GM12878 (cell line): ENCODE data around the gene MAP3K4. TPM values are rescaled to one million over a fixed set of nuclear protein-coding genes. Genes with fewer than 3 reads are reported as not detected.

Source experiments
- ATAC-seq: fragments of 200-7000 bp; cut with Tn5 transposase; 3 replicates; pipeline ENCODE4 v1.9.1; 2020; ENCODE audit warnings: mild to moderate bottlenecking, moderate library complexity
- BruUV-seq: library from RNA; stranded (reverse); fragments of 400-500 nt; replicated peaks from 2 replicates; lab custom pipeline; 2021; lab: Mats Ljungman, UMichigan
- CTCF ChIA-PET: fragments of 300-600 bp; sonication (Branson Sonifier 250); formaldehyde crosslinking; extraction: SDS; loops from one replicate; lab custom pipeline; 2021; ENCODE audit warnings: inconsistent platforms; lab: Yijun Ruan, JAX
- POLR2A ChIA-PET: fragments of 350-600 bp; formaldehyde crosslinking; extraction: SDS; loops from one replicate; lab custom pipeline; 2021; ENCODE audit warnings: inconsistent platforms; lab: Charles Lee
- RAD21 ChIA-PET: fragments of 300-600 bp; sonication (Branson Sonifier 250); formaldehyde crosslinking; loops from one replicate; lab custom pipeline; 2023; ENCODE audit warnings: antibody characterized with exemption; ENCODE audit not compliant: unreplicated experiment; lab: Charles Lee
- SMC1A ChIA-PET: fragments of 300-600 bp; sonication (Branson Sonifier 250); formaldehyde crosslinking; loops from one replicate; lab custom pipeline; 2023; ENCODE audit not compliant: unreplicated experiment, uncharacterized antibody; lab: Charles Lee
- DNase-seq: peaks from one replicate; pipeline ENCODE4 v3.0.0-alpha.2; 2011; ENCODE audit warnings: low read depth, low spot score
- FAIRE-seq: peaks from 3 replicates; lab custom pipeline; 2011; peaks lifted over from hg19 to GRCh38; lab: Jason Lieb, UNC
- H2AFZ ChIP-seq: 2 replicates; pipeline ENCODE4 v1.6.0; 2011; ENCODE audit warnings: low read depth, low read length, control low read depth; ENCODE audit not compliant: control insufficient read depth
- H3K27ac ChIP-seq: 2 replicates; pipeline ENCODE4 v1.5.1; 2011; ENCODE audit warnings: control low read depth; ENCODE audit not compliant: control insufficient read depth, insufficient read depth
- H3K27me3 ChIP-seq, 2 experiments: replicated peaks in 1 of 2; 2 replicates each; pipeline versions ENCODE4 v1.6.0 to v1.6.1; 2011; ENCODE audit warnings: low read length in 1 of 2; ENCODE audit not compliant: control insufficient read depth in 2 of 2, insufficient read depth in 2 of 2
- H3K36me3 ChIP-seq, 2 experiments: 2 replicates each; pipeline ENCODE4 v1.5.1; 2011; ENCODE audit warnings: low read length in 1 of 2; ENCODE audit not compliant: control insufficient read depth in 2 of 2, insufficient read depth in 2 of 2
- H3K4me1 ChIP-seq: 2 replicates; pipeline ENCODE4 v1.6.1; 2011; ENCODE audit warnings: mild to moderate bottlenecking, low read length, moderate library complexity, mixed read lengths; ENCODE audit not compliant: control insufficient read depth, insufficient read depth
- H3K4me2 ChIP-seq: 2 replicates; pipeline ENCODE4 v1.6.0; 2011; ENCODE audit warnings: control low read depth; ENCODE audit not compliant: control insufficient read depth, insufficient read depth
- H3K4me3 ChIP-seq: fragments of 200-600 bp; sonication (generic); 2 replicates; pipeline ENCODE4 v1.5.1; 2016
- H3K79me2 ChIP-seq: 2 replicates; pipeline ENCODE4 v1.6.0; 2011; ENCODE audit warnings: low read length; ENCODE audit not compliant: control insufficient read depth, insufficient read depth
- H3K9ac ChIP-seq: 2 replicates; pipeline ENCODE4 v1.8.0; 2011; ENCODE audit warnings: low read length, control low read depth, mixed read lengths; ENCODE audit not compliant: control insufficient read depth, insufficient read depth
- H3K9me3 ChIP-seq: replicated peaks from 3 replicates; pipeline ENCODE4 v1.5.1; 2011; ENCODE audit warnings: mild to moderate bottlenecking, low read length; ENCODE audit not compliant: control insufficient read depth, insufficient read depth
- H4K20me1 ChIP-seq: 2 replicates; pipeline ENCODE4 v1.6.0; 2011; ENCODE audit not compliant: control insufficient read depth, insufficient read depth
- CHD2 ChIP-seq: IDR thresholded peaks from 2 replicates; pipeline ENCODE4 v1.6.1; 2011; ENCODE audit warnings: low read depth, low read length, improper control_type of control experiment, borderline replicate concordance
- EED ChIP-seq: sonication (generic); IDR thresholded peaks from 2 replicates; pipeline ENCODE4 v1.6.1; 2016; ENCODE audit warnings: antibody characterized with exemption, low read depth
- HSF1 ChIP-seq: fragments of 150-350 bp; IDR thresholded peaks from 2 replicates; pipeline ENCODE4 v1.6.1; 2014; ENCODE audit warnings: mild to moderate bottlenecking, low read depth, low read length
- MEF2A ChIP-seq: IDR thresholded peaks from 2 replicates; pipeline ENCODE4 v1.6.1; 2011; ENCODE audit warnings: low read depth, mild to moderate bottlenecking, low read length, moderate library complexity; ENCODE audit not compliant: insufficient read depth
- RAD21 ChIP-seq: IDR thresholded peaks from 2 replicates; pipeline ENCODE4 v1.6.1; 2011; ENCODE audit warnings: mild to moderate bottlenecking, low read depth, low read length, moderate library complexity; ENCODE audit not compliant: insufficient read depth
- SMC3 ChIP-seq: IDR thresholded peaks from 2 replicates; pipeline ENCODE4 v1.6.1; 2011; ENCODE audit warnings: low read length, improper control_type of control experiment, borderline replicate concordance
- SRF ChIP-seq, 2 experiments: IDR thresholded peaks; 2 replicates each; pipeline ENCODE4 v1.6.1; 2011; ENCODE audit warnings: low read depth in 2 of 2, low read length in 2 of 2, mild to moderate bottlenecking in 1 of 2, moderate library complexity in 1 of 2
- SUPT20H ChIP-seq: IDR thresholded peaks from 2 replicates; pipeline ENCODE4 v1.6.1; 2011; ENCODE audit warnings: low read depth, mild to moderate bottlenecking, low read length, moderate library complexity, borderline replicate concordance; ENCODE audit not compliant: control insufficient read depth
- WGBS: methylation state at CpG from one replicate; pipeline ENCODE4 v1.1.6; 2016; ENCODE audit warnings: low lambda C conversion rate; ENCODE audit not compliant: insufficient replicate concordance, insufficient coverage; ENCODE audit errors: missing lambda C conversion rate; 5-methylcytosine and 5-hydroxymethylcytosine counted together
- in situ Hi-C: fragments of 300-500 bp; cut with MboI; formaldehyde crosslinking; loops from 9 replicates; pipeline ENCODE4 v1.14.3; 2018; ENCODE audit warnings: mixed read lengths
- intact Hi-C: fragments of 100-400 bp; cut with micrococcal nuclease; formaldehyde crosslinking; loops from one replicate; pipeline ENCODE4 v1.14.2; 2022; ENCODE audit not compliant: unreplicated experiment
- polyA plus RNA-seq, 11 experiments: library from polyadenylated mRNA; depleted of rRNA in 4 of 11; unstranded in 6 of 11; stranded (reverse) in 5 of 11; fragments of >200 nt; fragmentation: Nextera tagmentation in 4 of 11; fragmentation: Illumina TruSeq in 1 of 11; extraction: Ambion mirVana in 4 of 11; extraction: Trizol in 1 of 11; gene quantifications; 1 replicate in 1 of 11; 2 replicates in 10 of 11; pipeline versions ENCODE4 v1.2.1 to v1.2.3, GENCODE V29; 2011 to 2016; ENCODE audit warnings: inconsistent platforms in 2 of 11, missing spikeins in 2 of 11, low read depth in 1 of 11
- total RNA-seq, 4 experiments: library from RNA; depleted of rRNA in 3 of 4; stranded (reverse); fragments of >200 nt in 3 of 4; fragmentation: Illumina TruSeq in 1 of 4; extraction: Trizol in 1 of 4; gene quantifications; 2 replicates each; pipeline versions ENCODE4 v1.2.1 to v1.2.3, GENCODE V29; 2013 to 2021
- TF ChIP-seq, protein P1 (sequence below), 3 experiments: IDR thresholded peaks in 2 of 3; conservative IDR thresholded peaks in 1 of 3; 2 replicates each; pipeline ENCODE4 v1.5.1; 2011; ENCODE audit warnings: low read depth in 3 of 3, low read length in 3 of 3, mild to moderate bottlenecking in 3 of 3, control low read depth in 2 of 3, moderate library complexity in 2 of 3, inconsistent platforms in 1 of 3, mixed read lengths in 1 of 3; ENCODE audit not compliant: control insufficient read depth in 2 of 3, insufficient read depth in 1 of 3; ENCODE audit errors: extremely low read depth in 1 of 3

MAP3K4 gene
- total and polyA plus RNA-seq, 10 of the 15 experiments (the other 5 are each of a cell fraction or from before 2014, with no cell fraction given): 14.0 to 44.5 (median 23.1) TPM

GRCh38 chr6:161152527-161152862 is 160.9 kb downstream of the MAP3K4 start:
- ChIA-PET CTCF (interaction anchor here (1.7 kb wide), 1 partner anchor 218 kb away, joined by 7 read pairs; no protein-coding TSS in a partner anchor), POLR2A (no interaction called here), RAD21 (no interaction called here), SMC1A (no interaction called here)
- Histone ChIP-seq H3K27ac (no peak overlapping the region), H3K4me3 (no peak overlapping the region), H2AFZ (no peak overlapping the region), H3K36me3 (no peaks in the 10 kb centered on the region), H3K4me2 (no peak overlapping the region), H3K4me1 (no peaks in the 10 kb centered on the region), H3K9ac (no peak overlapping the region), H3K9me3 (no peaks in the 10 kb centered on the region; the same call in 2 of the 3 replicates), H4K20me1 (no peaks in the 10 kb centered on the region; the same call in 1 of the 2 replicates), H3K79me2 (no peaks in the 10 kb centered on the region), H3K27me3 (no peaks in the 10 kb centered on the region)
- in situ Hi-C loops: no loop called here
- intact Hi-C loops: loop anchor here (5.0 kb wide), 1 partner anchor 220 kb away; no protein-coding TSS in a partner anchor
- FAIRE-seq: no peak
- ATAC-seq: no peak
- DNase-seq: no peak
- no TSS peak for BruUV-seq
- TF ChIP-seq CHD2 (no peak), SRF (IDR thresholded peaks at IDR 0.05; ENCODE audit: low read depth in 2 of 2, low read length in 2 of 2) (no peak)
- WGBS: 48% methylated on average over 9 of the region's 9 CpGs

GRCh38 chr6:161152907-161153662 is 161.5 kb downstream of the MAP3K4 start:
- H4K20me1 ChIP-seq: no peaks in the 10 kb centered on the region; the same call in 1 of the 2 replicates
- intact Hi-C loops: loop anchor here (5.0 kb wide), 1 partner anchor 219 kb away; no protein-coding TSS in a partner anchor
- H3K9me3 ChIP-seq: no peaks in the 10 kb centered on the region; the same call in 2 of the 3 replicates
- no peaks in the 10 kb centered on the region for H3K36me3 ChIP-seq
- H2AFZ ChIP-seq: no peak overlapping the region
- H3K4me1 ChIP-seq: no peaks in the 10 kb centered on the region
- ChIA-PET SMC1A (no interaction called here), POLR2A (no interaction called here), CTCF (interaction anchor here (0.5 to 1.7 kb wide), 2 partner anchors 96 to 218 kb away, joined by 3 to 7 read pairs; no protein-coding TSS in a partner anchor), RAD21 (no interaction called here)
- no peak for TF ChIP-seq EED
- no peak for TF ChIP-seq SUPT20H
- TF ChIP-seq RAD21: peak; percentile 64
- no peak for TF ChIP-seq MEF2A
- TF ChIP-seq HSF1: no peak
- 0 out of 2 replicates have a peak, but pooled peaks have one; percentile 21 for TF ChIP-seq SMC3
- TF ChIP-seq, protein P1, sequence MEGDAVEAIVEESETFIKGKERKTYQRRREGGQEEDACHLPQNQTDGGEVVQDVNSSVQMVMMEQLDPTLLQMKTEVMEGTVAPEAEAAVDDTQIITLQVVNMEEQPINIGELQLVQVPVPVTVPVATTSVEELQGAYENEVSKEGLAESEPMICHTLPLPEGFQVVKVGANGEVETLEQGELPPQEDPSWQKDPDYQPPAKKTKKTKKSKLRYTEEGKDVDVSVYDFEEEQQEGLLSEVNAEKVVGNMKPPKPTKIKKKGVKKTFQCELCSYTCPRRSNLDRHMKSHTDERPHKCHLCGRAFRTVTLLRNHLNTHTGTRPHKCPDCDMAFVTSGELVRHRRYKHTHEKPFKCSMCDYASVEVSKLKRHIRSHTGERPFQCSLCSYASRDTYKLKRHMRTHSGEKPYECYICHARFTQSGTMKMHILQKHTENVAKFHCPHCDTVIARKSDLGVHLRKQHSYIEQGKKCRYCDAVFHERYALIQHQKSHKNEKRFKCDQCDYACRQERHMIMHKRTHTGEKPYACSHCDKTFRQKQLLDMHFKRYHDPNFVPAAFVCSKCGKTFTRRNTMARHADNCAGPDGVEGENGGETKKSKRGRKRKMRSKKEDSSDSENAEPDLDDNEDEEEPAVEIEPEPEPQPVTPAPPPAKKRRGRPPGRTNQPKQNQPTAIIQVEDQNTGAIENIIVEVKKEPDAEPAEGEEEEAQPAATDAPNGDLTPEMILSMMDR (IDR thresholded peaks at IDR 0.05 in 2 of 3, conservative IDR thresholded peaks at IDR 0.05 in 1 of 3; ENCODE audit: control insufficient read depth in 2 of 3, extremely low read depth in 1 of 3, insufficient read depth in 1 of 3, low read depth in 3 of 3, low read length in 3 of 3): peak in 1 of 3 experiments; percentile 23; a peak in 2 of 6 replicates
- H3K9ac ChIP-seq: no peak overlapping the region
- H3K4me2 ChIP-seq: no peak overlapping the region
- H3K4me3 ChIP-seq: no peak overlapping the region
- no peak overlapping the region for H3K27ac ChIP-seq
- FAIRE-seq (no peak), DNase-seq (no peak), ATAC-seq (peak; percentile 28; the same call in 1 of the 3 replicates)
- no peaks in the 10 kb centered on the region for H3K27me3 ChIP-seq
- BruUV-seq: no TSS peak
- in situ Hi-C loops: no loop called here
- H3K79me2 ChIP-seq: no peaks in the 10 kb centered on the region
- 77% methylated on average over 18 of the region's 18 CpGs for WGBS
